HL-60/S4 (cell line): ENCODE measurements around the gene ERICH6B.

Experiments
- in situ Hi-C: fragments of 300-500 bp; cut with MboI; formaldehyde crosslinking; loops from 2 replicates; pipeline ENCODE4 v1.14.3; 2022; ENCODE audit warnings: low sequenced_read_pairs

Gene ERICH6B

DNA sequence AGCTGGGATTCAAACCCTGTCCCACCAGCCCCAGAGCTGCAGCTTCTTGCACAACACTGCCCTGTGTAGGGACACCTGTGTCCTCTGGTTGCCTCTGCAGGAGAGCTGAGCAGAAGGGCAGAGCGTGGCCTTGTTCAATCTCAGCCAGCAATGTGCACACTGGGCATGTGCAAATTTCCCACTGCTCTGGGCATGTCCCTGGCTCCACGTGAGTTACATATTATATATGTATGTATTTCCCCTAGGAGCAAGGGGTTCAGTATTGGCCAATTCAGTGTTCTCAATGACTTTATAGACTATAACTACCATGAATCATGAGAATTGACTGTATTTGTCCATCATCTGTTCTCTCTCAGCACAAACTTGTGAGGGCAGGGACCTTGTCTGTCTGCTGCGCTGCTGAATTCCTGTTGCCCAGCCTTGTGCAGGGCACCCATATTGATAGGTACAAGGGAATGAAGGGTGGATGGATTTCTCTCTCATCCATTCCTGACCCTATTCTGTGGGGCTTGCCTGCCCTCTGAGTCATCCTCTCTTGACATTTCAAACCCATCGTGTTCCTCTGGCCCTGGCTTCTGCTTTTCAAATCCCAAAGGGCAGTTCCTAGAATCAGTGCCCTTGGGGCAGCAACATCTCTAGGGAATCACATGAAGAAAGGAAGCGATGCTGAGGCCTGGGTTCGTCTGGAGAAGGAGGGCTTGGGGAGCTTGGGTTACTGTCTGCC lies 69.7 kb downstream of the ERICH6B start:
- in situ Hi-C loops, result no loop called here

DNA sequence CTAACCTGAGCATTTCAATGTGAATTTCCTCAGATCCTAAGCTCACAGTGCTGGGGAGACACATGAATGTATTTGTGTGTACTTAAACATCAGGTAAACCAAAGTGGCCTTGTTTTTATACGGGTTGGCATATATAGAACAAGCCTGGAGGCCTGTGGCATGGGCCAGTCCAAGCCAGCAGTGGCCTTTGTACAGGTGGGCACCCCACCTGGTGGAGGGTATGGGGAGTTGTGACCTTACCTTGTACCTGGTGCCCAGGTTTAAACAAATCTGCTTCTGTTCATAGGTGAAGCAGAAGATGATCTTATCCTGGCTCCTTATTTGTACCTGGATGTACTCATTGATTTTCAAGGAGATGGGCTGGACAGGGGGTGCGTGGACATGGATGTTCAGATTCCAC lies 71.0 kb downstream of the ERICH6B start:
- in situ Hi-C loops, result no loop called here

DNA sequence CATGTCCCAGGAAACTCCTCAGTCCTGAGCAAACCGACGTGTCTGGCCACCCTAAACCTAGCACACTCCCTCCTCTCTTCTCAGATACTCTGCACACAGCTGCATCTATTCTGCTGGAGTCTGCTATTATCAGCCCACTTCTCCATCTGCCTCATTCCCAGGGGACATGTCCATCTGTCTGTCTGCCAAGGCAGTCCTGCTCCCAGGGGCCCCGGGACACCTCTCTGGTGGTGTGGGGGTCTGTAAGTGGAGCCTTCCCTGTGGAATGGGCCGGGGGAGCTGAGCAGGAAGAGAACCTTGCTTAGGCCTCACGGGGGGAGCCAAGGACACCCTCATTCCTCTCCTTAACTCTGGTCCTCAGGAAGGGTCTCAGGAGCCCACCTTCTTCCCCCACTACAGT lies 72.7 kb downstream of the ERICH6B start:
- in situ Hi-C loops, result no loop called here

DNA sequence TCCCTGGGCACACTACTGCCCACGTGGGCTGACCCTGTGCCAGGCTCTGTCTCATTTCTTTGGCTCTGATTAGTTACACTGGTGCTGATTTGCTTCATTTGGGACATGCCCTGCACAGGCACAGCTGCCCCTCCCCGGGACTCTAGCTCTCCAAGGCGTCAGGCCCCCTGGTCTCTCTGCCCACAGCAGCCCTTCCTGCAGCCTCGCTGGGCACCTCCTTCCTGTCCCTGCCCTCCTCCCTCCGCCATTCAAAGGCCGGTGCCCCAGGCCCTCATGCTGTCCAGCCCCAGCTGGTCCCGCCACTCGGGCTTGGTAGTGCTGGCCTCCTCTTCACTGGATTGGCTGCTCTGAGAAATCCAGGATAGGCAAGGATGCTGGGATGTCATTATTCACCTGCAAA lies 73.1 kb downstream of the ERICH6B start:
- in situ Hi-C loops, result no loop called here

DNA sequence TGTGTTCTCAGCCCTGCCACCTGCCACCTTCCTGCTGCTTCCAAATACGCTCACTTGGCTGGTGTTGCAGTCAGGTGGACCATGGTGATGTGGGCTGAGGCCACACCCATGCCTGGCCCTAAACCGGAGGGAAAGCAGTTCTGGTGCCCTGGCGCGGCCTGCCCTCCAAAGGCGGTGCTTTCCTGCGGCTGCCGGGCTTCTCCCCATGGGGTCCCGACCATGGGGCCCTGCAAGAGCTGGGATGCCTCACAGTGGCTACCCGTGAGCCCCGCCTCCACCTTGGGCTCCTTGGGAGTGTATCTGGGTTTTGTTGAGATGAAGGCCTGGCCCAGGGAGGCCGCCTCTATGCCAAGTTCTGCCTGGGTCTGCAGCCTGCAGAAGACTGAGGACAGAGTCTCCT lies 73.7 kb downstream of the ERICH6B start:
- in situ Hi-C loops, result no loop called here

DNA sequence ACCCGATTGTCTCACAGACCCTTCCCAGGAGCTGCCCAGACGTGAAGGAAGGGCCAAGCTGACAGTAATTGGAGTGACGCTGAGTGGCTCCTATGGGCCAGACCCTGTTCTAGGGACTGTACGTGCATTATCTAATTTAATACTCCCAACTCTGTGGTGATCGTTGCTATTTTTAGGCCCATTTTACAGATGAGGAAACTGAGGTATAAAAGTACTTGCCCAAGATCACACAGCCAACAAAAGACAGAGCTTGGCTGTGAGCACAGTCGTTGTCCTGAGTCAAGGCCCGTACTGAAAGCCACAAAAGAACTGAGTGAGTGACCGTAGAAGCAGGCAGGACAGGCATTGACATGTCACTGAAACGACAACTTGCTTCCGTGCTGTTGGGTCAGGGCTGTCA lies 74.7 kb downstream of the ERICH6B start:
- in situ Hi-C loops, result no loop called here

DNA sequence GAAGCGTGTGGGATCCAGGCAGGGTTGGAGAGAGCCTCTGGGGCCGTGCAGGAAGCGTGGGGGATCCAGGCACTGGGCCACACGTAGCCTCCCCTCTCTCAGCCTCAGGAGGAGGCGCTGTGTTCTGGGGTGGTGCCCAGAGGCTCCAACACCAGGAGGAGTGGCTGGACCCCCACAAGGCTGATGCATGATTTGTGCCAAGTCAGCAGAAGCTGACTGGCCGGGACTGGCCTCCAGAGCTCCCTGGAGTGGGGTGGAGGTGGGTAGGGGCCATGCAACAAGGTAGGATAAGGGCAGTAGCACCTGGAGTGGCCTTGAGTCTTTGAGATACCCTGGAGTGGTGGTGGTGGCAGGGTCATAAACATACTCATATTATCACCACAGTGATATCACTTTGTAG lies 75.3 kb downstream of the ERICH6B start:
- in situ Hi-C loops, result no loop called here

DNA sequence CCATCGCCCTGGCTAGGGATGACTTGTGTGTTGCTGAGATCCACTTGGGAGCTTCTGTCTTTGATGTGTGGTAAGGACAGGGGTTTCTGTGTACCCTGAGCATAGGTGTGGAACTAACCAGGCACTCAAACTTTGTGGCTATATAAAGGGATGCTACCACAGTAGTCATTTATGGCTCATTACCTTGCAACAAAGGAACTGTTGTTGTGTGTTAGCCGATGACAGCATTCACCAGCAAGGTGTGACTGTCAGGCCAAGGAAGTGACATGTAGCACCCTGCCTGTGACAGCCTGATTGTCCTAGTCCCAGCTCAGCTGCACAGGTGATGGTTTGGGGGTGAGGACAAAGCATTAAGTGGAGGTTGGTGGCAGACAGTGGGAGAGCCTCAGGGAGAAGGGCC lies 77.2 kb downstream of the ERICH6B start:
- in situ Hi-C loops, result no loop called here

DNA sequence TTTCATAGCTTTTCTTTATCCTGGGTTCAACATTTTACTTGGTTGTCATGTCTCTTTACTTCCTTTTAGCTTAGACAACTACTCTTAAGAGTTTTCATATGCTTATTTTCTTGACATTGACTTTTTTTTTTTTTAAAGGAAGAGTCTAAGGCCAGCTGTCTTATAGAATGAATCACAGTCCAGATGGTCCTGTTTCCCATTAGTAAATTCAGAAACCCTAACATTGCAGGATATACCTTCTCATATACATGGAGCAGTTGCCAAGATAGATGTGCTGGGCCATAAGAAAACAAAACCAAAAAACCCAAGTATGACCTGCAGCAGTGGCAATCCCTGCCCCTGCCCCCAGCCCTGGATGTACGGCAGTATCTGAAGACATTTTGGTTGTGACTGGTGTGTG lies 78.0 kb downstream of the ERICH6B start:
- in situ Hi-C loops, result no loop called here

DNA sequence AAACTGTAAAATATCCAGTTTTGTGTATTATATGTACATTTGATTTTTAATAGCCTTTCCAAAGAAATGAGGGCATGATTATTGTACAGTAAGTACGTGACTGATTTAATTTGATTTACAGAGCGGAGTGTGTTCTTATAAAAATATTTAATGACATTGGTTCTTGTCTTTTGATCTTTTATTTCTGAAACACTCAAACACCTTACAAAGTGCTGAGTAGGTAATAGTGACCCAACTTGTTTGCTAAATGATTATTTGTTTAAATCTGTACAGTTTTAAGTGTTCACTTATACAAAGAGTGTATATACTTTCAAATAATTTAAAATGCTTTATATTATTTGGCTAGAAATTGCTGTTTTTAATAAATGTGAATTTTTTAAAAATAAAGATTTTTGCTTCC lies 79.3 kb downstream of the ERICH6B start:
- in situ Hi-C loops, result no loop called here

DNA sequence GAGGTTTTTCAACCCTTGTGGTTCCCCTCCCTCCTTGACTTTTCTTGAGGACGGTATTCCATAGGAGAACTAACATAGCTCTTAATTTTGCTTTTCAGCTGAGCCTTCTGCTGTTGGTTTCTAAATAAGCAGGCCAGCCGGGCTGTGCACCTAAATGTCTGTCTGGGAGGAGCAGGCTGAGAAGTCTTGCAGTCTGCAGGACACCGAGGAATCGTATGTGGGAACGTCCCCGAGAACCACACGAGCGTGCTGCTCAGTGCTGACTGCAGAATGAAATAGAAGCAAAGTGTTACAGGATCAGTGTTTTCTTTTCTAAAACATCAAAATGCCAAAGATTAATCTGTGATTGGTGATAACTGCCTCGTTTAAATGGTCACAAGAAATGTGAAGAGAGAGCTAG lies 80.9 kb downstream of the ERICH6B start:
- in situ Hi-C loops, result no loop called here

DNA sequence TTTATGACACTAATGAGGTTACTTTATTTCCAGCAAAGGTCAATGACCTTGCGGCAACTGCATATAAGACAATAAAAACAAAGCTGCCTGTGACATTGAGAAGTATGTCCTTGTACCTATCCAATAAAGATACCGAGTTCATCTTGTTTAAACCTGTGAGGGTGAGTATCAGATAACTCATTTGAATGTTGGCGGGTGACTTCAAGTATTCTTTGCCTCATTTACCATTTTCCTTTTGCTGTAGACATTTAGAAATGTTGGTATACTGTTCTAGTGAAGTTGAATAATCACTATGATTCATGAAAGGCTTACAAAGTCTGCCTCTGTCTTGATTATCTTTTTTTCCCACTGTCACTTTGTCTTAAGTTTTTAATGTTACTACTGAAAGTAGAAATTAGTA lies 85.8 kb downstream of the ERICH6B start:
- in situ Hi-C loops, result no loop called here

DNA sequence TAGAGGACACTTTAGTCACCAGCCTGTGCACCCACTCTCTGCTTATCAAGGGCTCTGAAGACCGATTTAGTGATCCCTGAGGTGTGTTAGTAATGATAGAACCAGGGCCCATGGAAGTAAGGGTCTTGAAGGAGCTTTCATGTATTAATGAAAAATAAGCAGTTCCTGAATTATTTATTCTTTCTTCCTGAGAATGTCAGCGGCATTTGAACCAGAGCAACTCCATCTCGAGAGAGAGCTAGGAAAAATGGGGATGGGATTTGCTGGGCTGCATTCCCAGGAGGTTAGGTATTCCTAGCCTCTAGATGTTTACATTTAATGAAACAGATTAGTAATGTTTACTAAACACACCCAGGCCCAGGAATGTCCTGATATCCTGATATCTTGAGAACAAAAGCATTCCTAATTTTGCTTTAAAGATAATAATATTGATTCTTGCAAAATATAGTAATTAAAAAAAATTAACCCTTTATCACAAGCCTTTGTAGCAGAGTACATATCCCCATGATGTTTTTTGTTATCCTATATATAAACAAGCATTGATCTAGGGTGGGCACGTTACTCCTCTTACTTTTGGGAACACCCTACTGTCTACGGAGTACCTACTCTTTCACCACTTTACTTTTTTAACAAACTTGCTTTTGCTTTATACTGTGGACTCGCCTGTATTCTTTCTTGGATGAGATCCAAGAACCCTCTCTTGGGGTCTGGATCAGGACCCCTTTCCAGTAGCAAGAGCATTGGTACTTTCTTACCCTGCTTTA lies 87.7 kb downstream of the ERICH6B start:
- in situ Hi-C loops, result no loop called here

DNA sequence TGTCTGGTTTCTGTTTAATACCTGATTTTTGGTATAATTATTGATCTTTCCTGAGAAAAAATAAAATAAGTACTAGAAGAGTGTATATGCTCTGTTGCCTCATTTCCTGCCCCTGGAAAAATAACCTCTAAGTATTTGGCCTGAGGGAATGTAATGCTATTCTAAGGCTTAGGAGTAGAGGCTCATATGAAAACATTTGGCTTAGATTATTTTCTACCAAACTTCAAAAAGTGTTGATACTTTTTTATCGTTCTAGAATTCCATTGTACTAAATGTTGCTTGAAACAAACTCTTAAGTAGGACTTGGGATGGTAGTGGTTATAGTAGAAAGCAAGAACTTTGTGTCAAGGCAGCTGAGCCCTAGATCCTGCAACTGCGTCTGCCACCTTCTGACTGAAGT lies 93.0 kb downstream of the ERICH6B start:
- in situ Hi-C loops, result no loop called here

DNA sequence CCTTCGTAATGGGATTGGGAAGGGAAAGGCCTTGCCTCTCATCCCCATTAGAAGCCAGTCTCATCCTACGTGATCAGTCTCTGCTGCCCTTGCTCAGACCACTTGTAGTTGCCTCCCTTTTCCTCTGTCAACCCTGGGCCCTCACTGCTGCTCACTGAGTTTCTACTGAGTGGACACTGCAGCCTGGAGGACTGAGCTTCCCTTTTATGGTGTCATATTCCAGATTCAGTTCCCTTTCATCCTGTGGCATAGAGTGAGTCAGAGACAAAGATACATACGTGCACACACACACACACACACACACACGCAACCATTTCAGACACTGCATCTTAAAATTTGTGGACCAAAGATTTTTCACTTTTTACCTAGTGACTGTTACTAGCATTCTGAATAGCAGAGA lies 94.2 kb downstream of the ERICH6B start:
- in situ Hi-C loops, result no loop called here

DNA sequence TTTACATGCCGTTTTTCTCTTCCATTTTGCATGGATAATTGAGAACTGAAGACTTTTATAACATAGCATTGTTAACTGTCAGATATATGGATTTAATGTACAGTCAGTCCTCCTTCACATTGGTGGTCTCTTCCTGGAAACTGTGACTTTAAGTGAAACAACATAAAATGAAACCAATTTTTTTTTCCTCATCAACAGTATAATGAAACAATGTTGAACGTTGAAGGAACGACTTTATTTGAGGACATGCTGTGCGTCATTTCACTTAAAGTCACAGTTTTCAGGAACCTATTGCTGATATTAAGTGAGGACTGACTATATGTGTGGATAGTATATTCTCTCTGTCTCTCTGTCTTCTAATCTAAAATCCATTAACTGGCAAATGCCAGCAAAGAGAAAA lies 96.0 kb downstream of the ERICH6B start:
- in situ Hi-C loops, result no loop called here

DNA sequence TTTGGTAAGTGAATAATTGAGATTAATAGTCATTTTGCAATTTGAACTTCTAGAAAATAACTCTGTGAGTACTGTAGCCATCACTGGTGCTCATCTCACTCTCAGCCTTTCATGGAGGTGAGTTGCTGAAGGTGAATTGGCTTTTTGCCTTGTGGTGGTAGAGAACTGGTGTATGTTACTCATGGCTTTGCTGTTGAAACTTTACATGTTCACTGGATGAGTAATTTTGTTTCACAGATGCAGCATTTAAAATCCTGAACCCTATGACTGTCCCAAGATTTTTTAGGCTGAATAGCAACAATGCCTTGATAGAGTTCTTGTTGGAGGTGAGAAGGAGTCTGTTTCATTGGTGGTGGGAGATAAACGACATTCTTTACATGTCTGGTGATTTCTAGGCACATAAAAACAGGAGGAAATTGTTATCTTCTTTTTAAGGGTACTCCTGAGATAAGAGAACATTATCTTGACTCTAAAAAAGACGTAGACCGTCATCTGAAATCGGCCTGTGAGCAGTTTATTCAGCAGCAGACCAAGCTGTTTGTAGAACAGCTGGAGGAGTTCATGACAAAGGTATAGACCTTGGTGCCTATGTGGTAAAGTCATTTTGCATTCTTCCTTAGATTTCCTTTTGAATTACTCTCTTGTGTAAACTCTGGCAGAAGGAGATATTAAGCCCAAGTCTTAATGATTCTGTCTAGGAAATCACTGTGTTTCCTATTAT lies 96.9 kb downstream of the ERICH6B start:
- in situ Hi-C loops, result no loop called here

DNA sequence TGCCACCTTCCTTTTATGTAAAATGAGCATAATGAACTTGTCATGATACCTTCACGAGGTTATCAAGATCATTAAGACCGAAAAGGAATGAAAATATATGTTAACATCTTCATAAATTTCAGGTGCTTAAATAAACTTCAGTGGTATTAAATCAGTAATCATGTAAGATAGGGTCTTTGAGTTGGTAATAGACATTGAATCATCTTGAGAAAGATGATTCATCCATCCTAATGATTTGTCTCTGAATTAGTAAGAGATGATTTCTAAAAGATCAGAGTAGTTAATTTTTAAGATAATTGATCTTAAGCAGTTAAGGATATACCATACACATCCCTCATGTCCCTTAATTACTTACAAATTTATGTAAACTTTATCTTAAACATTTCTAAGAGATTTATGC lies 98.8 kb downstream of the ERICH6B start:
- in situ Hi-C loops, result no loop called here

DNA sequence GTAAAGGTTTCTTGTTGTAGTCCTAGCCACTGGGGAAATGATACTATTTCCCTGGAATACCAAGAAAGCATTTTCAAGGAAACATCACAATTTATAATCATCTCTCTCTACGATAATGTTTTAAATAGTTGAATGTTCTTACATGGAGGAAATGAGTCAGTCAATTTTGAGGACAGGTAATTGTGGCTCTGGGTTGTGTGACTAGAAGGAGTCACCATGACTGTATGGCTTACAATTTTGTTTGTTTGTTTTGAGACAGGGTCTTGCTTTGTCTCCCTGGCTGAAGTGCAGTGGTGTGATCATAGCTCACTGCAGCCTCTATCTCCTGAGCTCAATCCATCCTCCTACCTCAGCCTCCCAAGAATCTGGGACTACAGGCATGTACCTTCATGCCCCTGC lies 103.4 kb downstream of the ERICH6B start:
- in situ Hi-C loops, result no loop called here

DNA sequence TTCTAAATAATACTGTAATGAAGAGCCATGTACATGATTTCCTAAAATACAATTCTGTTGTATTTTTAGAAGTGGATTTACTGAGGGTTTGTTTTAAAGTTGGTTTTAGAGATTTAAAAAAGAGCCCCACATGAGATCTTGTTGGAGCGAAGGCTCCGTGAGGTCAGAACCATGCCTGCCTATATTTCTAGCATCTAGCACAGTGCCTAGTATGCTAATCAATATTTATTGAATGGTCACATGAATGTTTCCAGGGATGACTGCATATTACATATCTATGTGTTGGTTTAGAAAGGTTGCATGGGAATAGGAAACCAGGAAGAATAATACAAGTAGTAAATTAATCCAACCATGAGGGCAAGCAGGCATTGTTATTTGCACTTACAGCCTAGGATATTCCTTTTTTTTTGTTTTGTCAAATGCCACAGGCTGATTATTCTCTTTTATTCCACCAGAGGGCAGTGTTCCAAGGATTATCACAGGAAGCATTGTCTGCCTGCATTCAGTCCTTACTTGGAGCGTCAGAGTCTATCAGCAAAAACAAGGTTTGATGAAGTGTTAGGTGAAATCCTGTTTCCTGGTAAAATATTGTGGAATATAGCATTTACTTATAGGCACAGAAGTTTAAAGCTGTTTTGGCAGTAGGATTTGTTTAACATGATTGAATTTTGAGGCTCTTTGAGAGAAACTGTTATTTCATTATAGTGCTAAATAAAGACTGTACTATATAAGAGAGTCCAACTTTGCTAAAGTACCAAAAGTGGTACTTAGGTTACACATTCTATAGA lies 104.0 kb downstream of the ERICH6B start:
- in situ Hi-C loops, result no loop called here

DNA sequence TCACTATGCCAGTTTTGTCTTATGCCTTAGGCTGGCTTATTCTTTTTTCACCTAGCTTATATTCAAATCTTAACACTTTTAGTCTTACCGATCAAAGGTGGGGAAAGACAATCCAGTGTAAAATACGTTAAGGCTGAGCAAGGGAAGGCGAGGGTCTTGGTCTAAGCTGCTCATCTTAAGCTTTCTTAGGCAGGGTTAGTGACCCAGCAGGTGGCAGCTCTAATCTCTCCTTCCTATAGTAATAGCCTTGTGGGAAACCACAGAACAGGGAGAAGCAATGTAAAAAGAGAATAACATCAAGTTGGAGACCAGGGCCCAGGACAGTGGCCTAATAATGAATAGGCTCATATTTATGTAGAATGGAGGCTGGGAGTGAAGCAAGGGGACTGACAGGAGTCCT lies 104.9 kb downstream of the ERICH6B start:
- in situ Hi-C loops, result no loop called here
